ENCODE measurements around the gene ZDHHC9. TPM values are rescaled to one million over a fixed set of nuclear protein-coding genes. Genes with fewer than 3 reads are reported as not detected.
"Not testable (repeated sequence)": the region's sequence is repeated elsewhere in the genome, so short reads cannot be mapped to it uniquely, and the experiment has no call there.

The ZDHHC9 gene
- total and polyA plus RNA-seq, 9 of the 15 experiments (the other 6 are each of a cell fraction or from before 2014, with no cell fraction given), result 6.8 to 22.4 (median 9.1) TPM

- ATAC-seq (no peak), FAIRE-seq (no peak), DNase-seq (ENCODE audit: extremely low read depth in 1 of 4, low spot score in 3 of 4) (no peak)
- H4K20me1 ChIP-seq (replicated peaks; ENCODE audit: control insufficient read depth, insufficient read depth, low read length), result no peaks in the 10 kb centered on the region
- ChIA-PET POLR2A (no interaction called here), CTCF (ENCODE audit: low intra/inter-chr PET ratio) (no interaction called here)
- H2AFZ ChIP-seq (ENCODE audit: low read depth, low read length), result no peak overlapping the region
- H3K27ac ChIP-seq (ENCODE audit: extremely low read depth, low read depth, low read length), result no peak overlapping the region
- H3K36me3 ChIP-seq (ENCODE audit: control insufficient read depth, insufficient read depth, low read length), result no peaks in the 10 kb centered on the region
- H3K79me2 ChIP-seq (ENCODE audit: control insufficient read depth, insufficient read depth, low read length), result no peaks in the 10 kb centered on the region
- in situ Hi-C loops (cut with MboI) (no loop called here), intact Hi-C loops (cut with micrococcal nuclease) (no loop called here)
- no peak for TF ChIP-seq ZNF780A (CRISPR knock-in tag; IDR thresholded peaks at IDR 0.05)
- peak; percentile 46; the same call in 1 of the 2 replicates for TF ChIP-seq ZSCAN29 (IDR thresholded peaks at IDR 0.05)
- no peak overlapping the region for H3K4me3 ChIP-seq
- no peaks in the 10 kb centered on the region for H3K9me1 ChIP-seq (ENCODE audit: control insufficient read depth, insufficient read depth, low read length)
- no peaks in the 10 kb centered on the region for H3K9me3 ChIP-seq (replicated peaks; ENCODE audit: control insufficient read depth, insufficient read depth, low read depth, low read length)
- H3K4me1 ChIP-seq (replicated peaks in 1 of 2; ENCODE audit: control insufficient read depth in 2 of 2, insufficient read depth in 2 of 2, low read length in 2 of 2), result no peaks in the 10 kb centered on the region
- no TSS peak for BruUV-seq (replicated peaks)
- peaks cover 4 to 14% of the 10 kb centered on the region in 2 experiments; a peak in 3 of 5 replicates for H3K27me3 ChIP-seq (ENCODE audit: control insufficient read depth in 2 of 2, insufficient read depth in 2 of 2, low read length in 2 of 2)
- WGBS (ENCODE audit: insufficient coverage, low coverage, missing lambda C conversion rate), result 0% methylated on average over 2 of the region's 2 CpGs
- no peak overlapping the region for H3K4me2 ChIP-seq (ENCODE audit: insufficient read depth, low read length)
- no peak overlapping the region for H3K9ac ChIP-seq (ENCODE audit: insufficient read depth in 1 of 2, low read depth in 2 of 2, low read length in 2 of 2)
Observed at GRCh38 chrX:129872524-129872923, 28.8 kb upstream of the ZDHHC9 start.

GRCh38 chrX:129866321-129866720 lies 22.6 kb upstream of the ZDHHC9 start:
- BruUV-seq (replicated peaks); intact Hi-C loops (cut with micrococcal nuclease); H2AFZ ChIP-seq (ENCODE audit: low read depth, low read length): not testable (repeated sequence)

More at GRCh38 chrX:129866321-129866720, 22.6 kb upstream of the ZDHHC9 start:
- H3K27me3 ChIP-seq (ENCODE audit: control insufficient read depth in 2 of 2, insufficient read depth in 2 of 2, low read length in 2 of 2); H3K4me3 ChIP-seq; in situ Hi-C loops (cut with MboI); H3K9me3 ChIP-seq (replicated peaks; ENCODE audit: control insufficient read depth, insufficient read depth, low read depth, low read length); H3K4me2 ChIP-seq (ENCODE audit: insufficient read depth, low read length); H3K9ac ChIP-seq (ENCODE audit: insufficient read depth in 1 of 2, low read depth in 2 of 2, low read length in 2 of 2); H3K79me2 ChIP-seq (ENCODE audit: control insufficient read depth, insufficient read depth, low read length); H3K9me1 ChIP-seq (ENCODE audit: control insufficient read depth, insufficient read depth, low read length); POLR2A ChIA-PET; ATAC-seq; FAIRE-seq; H3K4me1 ChIP-seq (replicated peaks in 1 of 2; ENCODE audit: control insufficient read depth in 2 of 2, insufficient read depth in 2 of 2, low read length in 2 of 2); H3K36me3 ChIP-seq (ENCODE audit: control insufficient read depth, insufficient read depth, low read length); CTCF ChIA-PET (ENCODE audit: low intra/inter-chr PET ratio); H3K27ac ChIP-seq (ENCODE audit: extremely low read depth, low read depth, low read length); H4K20me1 ChIP-seq (replicated peaks; ENCODE audit: control insufficient read depth, insufficient read depth, low read length); DNase-seq (ENCODE audit: extremely low read depth in 1 of 4, low spot score in 3 of 4): not testable (repeated sequence)
- TF ChIP-seq RBM25 (IDR thresholded peaks at IDR 0.05; ENCODE audit: low read depth, low read length, severe bottlenecking) (peak; percentile 5), ZNF146 (CRISPR knock-in tag; IDR thresholded peaks at IDR 0.05; ENCODE audit: unreplicated experiment) (peak; percentile 69)
- 40% methylated on average over 3 of the region's 3 CpGs for WGBS (ENCODE audit: insufficient coverage, low coverage, missing lambda C conversion rate)

Measured in K562 (cell line).